ENCODE results near the gene CDC20. TPM values are rescaled to one million over a fixed set of nuclear protein-coding genes. Genes with fewer than 3 reads are reported as not detected.

Gene CDC20
- total RNA-seq, 1 experiment from 2014 or later, result 215 TPM

- ATAC-seq (no peak), DNase-seq (ENCODE audit: low read depth, low spot score) (no peak)
- H3K4me3 ChIP-seq (ENCODE audit: low read depth in 2 of 2, low read length in 2 of 2), result no peak overlapping the region
- BruUV-seq (replicated peaks), result no TSS peak
- ChIA-PET CTCF (no interaction called here), POLR2A (no interaction called here)
- no peak for TF ChIP-seq REST (IDR thresholded peaks at IDR 0.05; ENCODE audit: insufficient read depth in 1 of 2, low read depth in 2 of 2, low read length in 1 of 2)
- no peak for TF ChIP-seq CTCF (IDR thresholded peaks at IDR 0.05)
- no peak for TF ChIP-seq POLR2AphosphoS5 (IDR thresholded peaks at IDR 0.05; ENCODE audit: low read depth, low read length)
- TF ChIP-seq TCF7L2 (IDR thresholded peaks at IDR 0.05; ENCODE audit: low read depth, low read length), result no peak
- TF ChIP-seq SIN3A (IDR thresholded peaks at IDR 0.05; ENCODE audit: borderline replicate concordance, insufficient read depth, low read depth, low read length), result no peak
- in situ Hi-C loops (cut with HindIII; ENCODE audit: low pct_unique_long_range_greater_than_20kb, low sequenced_read_pairs), result no loop called here
- H3K4me1 ChIP-seq (ENCODE audit: control insufficient read depth, insufficient read depth, low read length), result no peaks in the 10 kb centered on the region
- intact Hi-C loops (cut with micrococcal nuclease; ENCODE audit: unreplicated experiment), result no loop called here
- no peaks in the 10 kb centered on the region for H3K36me3 ChIP-seq (ENCODE audit: control insufficient read depth, insufficient read depth, low read length)
- no peaks in the 10 kb centered on the region for H3K9me3 ChIP-seq (ENCODE audit: control insufficient read depth, insufficient read depth, low read depth, low read length)
- no peaks in the 10 kb centered on the region for H3K27me3 ChIP-seq (ENCODE audit: control insufficient read depth, insufficient read depth, low read length)
- no peak overlapping the region for H3K27ac ChIP-seq (ENCODE audit: low read length)
Observed at GRCh38 chr1:43315963-43316737, 42.6 kb upstream of the CDC20 start.

DNA sequence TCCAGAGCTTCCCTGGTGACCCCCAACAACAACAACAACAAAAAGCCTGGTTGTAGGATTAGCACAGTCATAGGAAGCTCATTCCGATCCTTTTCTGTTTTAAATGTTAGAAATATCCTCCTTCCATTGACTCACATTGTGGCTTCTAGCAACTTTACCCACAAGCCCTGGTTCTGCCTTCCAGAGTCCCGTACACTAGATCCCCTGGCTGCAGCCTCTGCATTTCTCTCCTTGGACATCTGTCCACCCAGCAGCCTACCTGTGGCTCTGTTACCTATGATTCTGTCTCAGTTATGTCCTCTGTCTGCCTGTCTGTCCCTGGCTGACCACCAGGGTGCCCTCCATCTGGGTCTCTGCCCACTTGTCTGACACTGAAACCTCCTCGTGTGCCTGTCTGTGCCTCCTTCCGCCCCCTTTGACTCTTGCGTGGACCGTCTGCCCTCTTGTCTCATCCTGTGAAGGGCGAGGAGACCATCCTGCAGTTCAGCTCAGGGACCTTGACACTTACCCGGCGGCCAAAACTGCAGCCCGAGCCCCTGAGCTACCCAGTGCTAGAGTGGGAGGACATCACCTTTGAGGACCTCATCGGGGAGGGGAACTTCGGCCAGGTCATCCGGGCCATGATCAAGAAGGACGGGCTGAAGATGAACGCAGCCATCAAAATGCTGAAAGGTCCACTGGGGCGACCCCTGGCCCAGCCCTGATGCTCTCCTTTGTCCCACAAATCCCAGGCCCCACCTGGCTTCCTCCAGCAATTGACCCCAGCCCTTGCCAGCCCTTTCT lies 41.9 kb upstream of the CDC20 start:
- Histone ChIP-seq H3K36me3 (ENCODE audit: control insufficient read depth, insufficient read depth, low read length) (no peaks in the 10 kb centered on the region), H3K4me3 (ENCODE audit: low read depth in 2 of 2, low read length in 2 of 2) (no peak overlapping the region), H3K9me3 (ENCODE audit: control insufficient read depth, insufficient read depth, low read depth, low read length) (no peaks in the 10 kb centered on the region), H3K27me3 (ENCODE audit: control insufficient read depth, insufficient read depth, low read length) (no peaks in the 10 kb centered on the region), H3K4me1 (ENCODE audit: control insufficient read depth, insufficient read depth, low read length) (no peaks in the 10 kb centered on the region), H3K27ac (ENCODE audit: low read length) (no peak overlapping the region)
- TF ChIP-seq CTCF (IDR thresholded peaks at IDR 0.05) (no peak), POLR2AphosphoS5 (IDR thresholded peaks at IDR 0.05; ENCODE audit: low read depth, low read length) (no peak)
- POLR2A ChIA-PET, result no interaction called here
- intact Hi-C loops (cut with micrococcal nuclease; ENCODE audit: unreplicated experiment) (no loop called here), in situ Hi-C loops (cut with HindIII; ENCODE audit: low pct_unique_long_range_greater_than_20kb, low sequenced_read_pairs) (no loop called here)
- no TSS peak for BruUV-seq (replicated peaks)
- ATAC-seq (no peak), DNase-seq (ENCODE audit: low read depth, low spot score) (no peak)
- CTCF ChIA-PET, result interaction anchor here (1.0 kb wide), 1 partner anchor 15 kb away, joined by 3 read pairs; no protein-coding TSS in a partner anchor

Measured in Panc1 (cell line).